CD4-positive, alpha-beta T cell treated with Interleukin-10 for 1 hour (primary cell): ENCODE results near the gene ARRDC4.

Experiments used
- DNase-seq: peaks from one replicate; pipeline ENCODE4 v3.0.0-alpha.2; 2020

ARRDC4 gene

GRCh38 chr15:98000249-98001203 lies 40.0 kb downstream of the ARRDC4 start:
- no peak for DNase-seq

GRCh38 chr15:98001663-98002194 lies 41.2 kb downstream of the ARRDC4 start:
- DNase-seq: no peak

GRCh38 chr15:98002419-98002818 lies 41.9 kb downstream of the ARRDC4 start:
- no peak for DNase-seq

DNA sequence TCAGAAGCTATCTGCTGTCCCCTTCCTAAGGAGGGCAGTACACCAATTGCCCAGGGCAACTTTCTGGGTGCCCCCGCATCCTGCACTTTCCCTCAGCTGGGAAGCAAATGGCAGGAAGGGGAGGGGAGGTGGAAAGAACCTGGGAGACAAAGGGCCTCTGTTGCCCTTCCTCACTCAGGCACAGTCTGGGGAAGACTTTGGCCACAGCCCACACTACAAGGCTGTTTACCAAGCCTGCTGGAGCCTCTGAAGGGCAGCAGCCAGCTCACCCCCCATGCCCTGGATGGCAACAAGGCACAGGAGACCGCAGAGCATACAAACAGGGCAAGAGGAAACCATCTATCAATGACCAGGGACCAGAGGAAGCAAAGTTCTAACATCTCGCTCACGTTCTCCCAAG lies 42.4 kb downstream of the ARRDC4 start:
- DNase-seq: no peak

GRCh38 chr15:98003518-98003917 lies 43.0 kb downstream of the ARRDC4 start:
- DNase-seq: no peak

DNA sequence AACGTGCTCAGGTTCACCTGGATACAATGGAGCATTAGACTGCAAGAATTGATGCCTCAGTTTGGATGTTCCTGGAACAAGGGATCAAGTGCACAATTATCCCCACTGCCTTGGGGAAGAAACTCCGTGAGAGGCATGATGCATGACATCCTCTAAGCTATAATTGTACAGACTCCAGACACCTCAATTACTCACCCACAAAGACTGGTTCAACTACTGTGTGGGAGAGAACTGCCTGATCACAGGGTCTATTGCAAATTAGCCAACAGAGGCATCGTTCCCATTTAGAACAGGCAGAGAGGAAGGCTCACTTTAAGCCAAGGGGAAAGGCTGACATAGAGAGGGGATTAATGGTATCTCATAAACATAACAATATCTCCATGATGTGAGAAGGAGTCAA lies 43.5 kb downstream of the ARRDC4 start:
- DNase-seq: no peak

- DNase-seq: no peak
Measured at GRCh38 chr15:98005659-98006058, 45.2 kb downstream of the ARRDC4 start.

DNA sequence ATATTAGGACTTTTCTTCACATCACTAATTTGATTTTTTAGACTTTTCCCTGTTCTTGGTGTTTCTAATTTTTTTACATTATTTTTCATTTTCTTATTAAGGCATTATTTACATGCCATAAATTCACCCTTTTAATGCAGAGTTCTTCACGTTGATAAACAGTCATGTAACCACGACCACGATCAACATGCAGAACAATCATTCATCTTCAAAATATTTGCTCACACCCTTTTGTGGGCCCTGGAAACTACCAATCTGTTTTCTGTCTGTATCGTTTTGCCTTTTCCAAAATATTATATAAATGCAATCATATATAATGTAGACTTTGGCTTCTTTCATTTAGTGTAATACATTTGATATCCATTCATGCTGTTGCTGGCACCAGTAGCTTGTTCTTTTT lies 48.7 kb downstream of the ARRDC4 start:
- DNase-seq: no peak

DNA sequence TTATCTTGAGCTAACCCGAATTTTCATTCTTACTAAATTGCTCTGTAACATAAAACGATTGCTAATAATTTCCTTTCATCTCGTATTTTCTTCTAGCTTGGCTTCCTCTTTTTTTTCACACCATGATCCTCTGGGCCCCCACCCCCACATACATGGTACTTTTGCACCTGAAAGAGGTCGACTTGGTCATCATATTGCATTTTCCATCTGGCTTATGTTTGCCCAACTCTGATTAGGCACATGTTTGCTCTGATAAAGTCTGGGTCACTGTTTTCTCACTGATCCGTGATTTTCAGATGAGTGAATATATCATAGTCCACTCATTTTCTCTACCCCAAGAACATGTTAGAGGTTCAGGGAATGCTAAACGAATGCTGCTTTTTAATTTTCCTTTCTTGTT lies 49.5 kb downstream of the ARRDC4 start:
- no peak for DNase-seq

GRCh38 chr15:98012354-98012753 lies 51.9 kb downstream of the ARRDC4 start:
- DNase-seq: no peak

DNA sequence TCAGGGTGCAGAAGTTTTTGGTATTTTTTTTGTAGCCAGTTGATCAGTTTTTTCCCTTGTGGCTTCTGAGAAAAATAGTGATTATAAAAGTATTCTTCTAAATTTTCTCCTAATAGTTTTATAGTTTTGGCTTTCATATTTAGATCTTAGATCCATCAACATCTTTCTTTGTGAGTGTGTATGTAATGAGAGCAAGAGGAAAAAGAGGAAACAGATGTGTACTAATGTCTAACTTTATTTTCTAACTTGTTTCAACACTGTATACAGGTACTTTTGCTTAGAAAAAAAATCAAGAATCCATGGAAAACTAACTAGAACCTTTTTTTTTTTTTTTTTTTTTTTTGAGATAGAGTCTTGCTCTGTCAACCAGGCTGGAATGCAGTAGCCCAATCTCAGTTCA lies 53.1 kb downstream of the ARRDC4 start:
- no peak for DNase-seq

GRCh38 chr15:98017150-98017964 lies 56.9 kb downstream of the ARRDC4 start:
- no peak for DNase-seq

- DNase-seq: no peak
Measured at GRCh38 chr15:98018761-98019351, 58.4 kb downstream of the ARRDC4 start.
